B cell (primary cell): ENCODE measurements around the gene NOS2. TPM values are rescaled to one million over a fixed set of nuclear protein-coding genes. Genes with fewer than 3 reads are reported as not detected.
"Not testable (repeated sequence)": the region's sequence is repeated elsewhere in the genome, so short reads cannot be mapped to it uniquely, and the experiment has no call there.

Experiments used
- ATAC-seq: fragments of 200-7000 bp; cut with Tn5 transposase; one replicate; pipeline ENCODE4 v1.10.0; 2021; ENCODE audit warnings: low read depth, mild to moderate bottlenecking, moderate number of reproducible peaks, moderate library complexity
- CTCF ChIA-PET: fragments of 350-600 bp; sonication (Branson Sonifier 250); formaldehyde crosslinking; loops from one replicate; lab custom pipeline; 2021; ENCODE audit warnings: antibody characterized with exemption, inconsistent platforms; lab: Charles Lee
- POLR2A ChIA-PET: fragments of 350-600 bp; sonication (Branson Sonifier 250); formaldehyde crosslinking; loops from one replicate; lab custom pipeline; 2021; ENCODE audit warnings: antibody characterized with exemption; lab: Charles Lee
- DNase-seq: peaks from one replicate; pipeline ENCODE4 v3.0.0; 2013
- H2AFZ ChIP-seq: 2 replicates; pipeline ENCODE4 v1.6.1; 2012; ENCODE audit warnings: mild to moderate bottlenecking, low read depth, low read length; ENCODE audit not compliant: insufficient read depth, poor library complexity, severe bottlenecking
- H3K27ac ChIP-seq, 2 donors: 1 replicate in 1 of 2; 2 replicates in 1 of 2; pipeline ENCODE4 v1.5.1; 2012 to 2013; ENCODE audit warnings: low read length in 2 of 2, mild to moderate bottlenecking in 2 of 2, moderate library complexity in 1 of 2
- H3K27me3 ChIP-seq, 4 experiments: fragments of 200-600 bp in 1 of 4; sonication (generic) in 1 of 4; replicated peaks in 1 of 4; 1 replicate in 2 of 4; 2 replicates in 2 of 4; pipeline versions ENCODE4 v1.6.1 to v1.7.0; 2013 to 2016; ENCODE audit warnings: low read length in 3 of 4, mild to moderate bottlenecking in 2 of 4, mixed read lengths in 1 of 4, moderate library complexity in 1 of 4; ENCODE audit not compliant: insufficient read depth in 4 of 4, control insufficient read depth in 3 of 4; ENCODE audit errors: control extremely low read depth in 1 of 4
- H3K36me3 ChIP-seq, 2 experiments: replicated peaks in 1 of 2; 1 replicate in 1 of 2; 2 replicates in 1 of 2; pipeline versions ENCODE4 v1.6.1 to v1.7.1; 2013; ENCODE audit warnings: low read length in 1 of 2; ENCODE audit not compliant: insufficient read depth in 2 of 2, control insufficient read depth in 1 of 2; ENCODE audit errors: control extremely low read depth in 1 of 2, extremely low read depth in 1 of 2
- H3K4me1 ChIP-seq, 2 donors: fragments of 200-600 bp in 1 of 2; sonication (generic) in 1 of 2; 1 replicate in 1 of 2; 2 replicates in 1 of 2; pipeline versions ENCODE4 v1.5.1 to v1.6.1; 2013 to 2017; ENCODE audit warnings: low read length in 2 of 2; ENCODE audit not compliant: control insufficient read depth in 2 of 2, insufficient read depth in 2 of 2
- H3K4me2 ChIP-seq: replicated peaks from 2 replicates; pipeline ENCODE3; 2012; ENCODE audit warnings: mild to moderate bottlenecking, low read depth, low read length; ENCODE audit not compliant: poor library complexity, severe bottlenecking
- H3K4me3 ChIP-seq, 5 experiments: fragments of 200-600 bp in 1 of 5; sonication (generic) in 1 of 5; 1 replicate in 3 of 5; 2 replicates in 2 of 5; pipeline versions ENCODE4 v1.5.1 to v1.7.0; 2011 to 2016; ENCODE audit warnings: low read length in 4 of 5, mild to moderate bottlenecking in 4 of 5, low read depth in 2 of 5, control low read depth in 1 of 5, moderate library complexity in 1 of 5; ENCODE audit not compliant: insufficient read depth in 1 of 5; ENCODE audit errors: control extremely low read depth in 1 of 5, extremely low read depth in 1 of 5
- H3K79me2 ChIP-seq: fragments of 200-600 bp; sonication (generic); one replicate; pipeline ENCODE4 v1.6.0; 2016; ENCODE audit warnings: low read length; ENCODE audit not compliant: control insufficient read depth, insufficient read depth
- H3K9ac ChIP-seq: fragments of 200-600 bp; sonication (generic); 2 replicates; pipeline ENCODE4 v1.6.1; 2017; ENCODE audit warnings: mild to moderate bottlenecking, low read length, moderate library complexity
- H3K9me3 ChIP-seq, 3 donors: one replicate each; pipeline versions ENCODE4 v1.6.1 to v1.7.1; 2013; ENCODE audit warnings: low read length in 2 of 3; ENCODE audit not compliant: control insufficient read depth in 2 of 3, insufficient read depth in 1 of 3; ENCODE audit errors: control extremely low read depth in 1 of 3
- H4K20me1 ChIP-seq: 2 replicates; pipeline ENCODE4 v1.6.0; 2012; ENCODE audit warnings: mild to moderate bottlenecking, low read length; ENCODE audit not compliant: insufficient read depth, control insufficient read depth, poor library complexity, severe bottlenecking
- H3K27ac Mint-ChIP-seq: one replicate; pipeline ENCODE4 v1.8.0; 2021; ENCODE audit warnings: mixed read lengths
- H3K27me3 Mint-ChIP-seq: one replicate; pipeline ENCODE4 v1.8.0; 2021; ENCODE audit warnings: mixed read lengths
- H3K4me1 Mint-ChIP-seq: one replicate; pipeline ENCODE4 v1.8.0; 2021; ENCODE audit warnings: mixed read lengths
- H3K4me3 Mint-ChIP-seq: one replicate; pipeline ENCODE4 v1.8.0; 2021; ENCODE audit warnings: mixed read lengths
- H3K9me3 Mint-ChIP-seq: one replicate; pipeline ENCODE4 v1.8.0; 2022; ENCODE audit warnings: mixed read lengths; ENCODE audit not compliant: insufficient read depth
- EZH2 ChIP-seq: IDR thresholded peaks from 2 replicates; pipeline ENCODE4 v1.6.1; 2012; ENCODE audit warnings: borderline replicate concordance, low read depth, mild to moderate bottlenecking, moderate library complexity, low read length; ENCODE audit not compliant: insufficient read depth, poor library complexity, severe bottlenecking
- WGBS: methylation state at CpG from one replicate; pipeline ENCODE4 v1.1.5; 2013; ENCODE audit warnings: missing lambda C conversion rate; ENCODE audit not compliant: insufficient coverage; 5-methylcytosine and 5-hydroxymethylcytosine counted together
- intact Hi-C: fragments of 100-400 bp; cut with micrococcal nuclease; formaldehyde crosslinking; loops from one replicate; pipeline ENCODE4 v1.10.0; 2022
- polyA plus RNA-seq: library from polyadenylated mRNA; depleted of rRNA; stranded (reverse); fragments of >200 nt; gene quantifications from 2 replicates; pipeline ENCODE4 v1.2.3, GENCODE V29; 2012
- total RNA-seq, 2 donors: library from RNA; stranded (reverse); fragments of 120-200 nt in 1 of 2; gene quantifications; 1 replicate in 1 of 2; 2 replicates in 1 of 2; pipeline versions ENCODE4 v1.2.3 to v1.2.4, GENCODE V29; 2013 to 2022
- TF ChIP-seq, protein P1 (sequence below): fragments of 200-600 bp; IDR thresholded peaks from one replicate; pipeline ENCODE4 v1.8.0; 2022; ENCODE audit warnings: antibody characterized with exemption, mild to moderate bottlenecking

NOS2 gene
- total and polyA plus RNA-seq, 2 donors (not counting 1 experiment from before 2014, with no cell fraction given): 0.12 TPM

- Histone ChIP-seq H3K27me3 (peaks cover 0 to 3% (median 1%) of the 10 kb centered on the region in 4 experiments), H3K4me1 (no peaks in the 10 kb centered on the region), H3K9ac (no peak overlapping the region), H2AFZ (no peak overlapping the region), H3K4me3 (no peak overlapping the region), H3K9me3 (no peaks in the 10 kb centered on the region), H3K27ac (no peak overlapping the region), H3K79me2 (no peaks in the 10 kb centered on the region), H3K36me3 (no peaks in the 10 kb centered on the region), H4K20me1 (no peaks in the 10 kb centered on the region), H3K4me2 (no peak overlapping the region)
- Mint-ChIP-seq H3K9me3 (no peaks in the 10 kb centered on the region), H3K4me1 (peaks cover 3% of the 10 kb centered on the region), H3K4me3 (no peak overlapping the region), H3K27me3 (peaks cover 10% of the 10 kb centered on the region), H3K27ac (no peak overlapping the region)
- TF ChIP-seq EZH2: no peak
- TF ChIP-seq, protein P1, sequence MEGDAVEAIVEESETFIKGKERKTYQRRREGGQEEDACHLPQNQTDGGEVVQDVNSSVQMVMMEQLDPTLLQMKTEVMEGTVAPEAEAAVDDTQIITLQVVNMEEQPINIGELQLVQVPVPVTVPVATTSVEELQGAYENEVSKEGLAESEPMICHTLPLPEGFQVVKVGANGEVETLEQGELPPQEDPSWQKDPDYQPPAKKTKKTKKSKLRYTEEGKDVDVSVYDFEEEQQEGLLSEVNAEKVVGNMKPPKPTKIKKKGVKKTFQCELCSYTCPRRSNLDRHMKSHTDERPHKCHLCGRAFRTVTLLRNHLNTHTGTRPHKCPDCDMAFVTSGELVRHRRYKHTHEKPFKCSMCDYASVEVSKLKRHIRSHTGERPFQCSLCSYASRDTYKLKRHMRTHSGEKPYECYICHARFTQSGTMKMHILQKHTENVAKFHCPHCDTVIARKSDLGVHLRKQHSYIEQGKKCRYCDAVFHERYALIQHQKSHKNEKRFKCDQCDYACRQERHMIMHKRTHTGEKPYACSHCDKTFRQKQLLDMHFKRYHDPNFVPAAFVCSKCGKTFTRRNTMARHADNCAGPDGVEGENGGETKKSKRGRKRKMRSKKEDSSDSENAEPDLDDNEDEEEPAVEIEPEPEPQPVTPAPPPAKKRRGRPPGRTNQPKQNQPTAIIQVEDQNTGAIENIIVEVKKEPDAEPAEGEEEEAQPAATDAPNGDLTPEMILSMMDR: no peak
- no peak for ATAC-seq
- intact Hi-C loops: no loop called here
- ChIA-PET CTCF (interaction anchor here (1.5 to 8.7 kb wide), 3 partner anchors 8 to 120 kb away, joined by 3 to 181 read pairs (median 30); no protein-coding TSS in a partner anchor), POLR2A (no interaction called here)
- no peak for DNase-seq
- 82% methylated on average over 12 of the region's 12 CpGs for WGBS
Observed at GRCh38 chr17:27762527-27763305, 37.6 kb downstream of the NOS2 start.

GRCh38 chr17:27760931-27761330, 39.4 kb downstream of the NOS2 start:
- H3K36me3 ChIP-seq, intact Hi-C loops, H3K9me3 Mint-ChIP-seq, H3K9ac ChIP-seq, H3K4me2 ChIP-seq, DNase-seq, H2AFZ ChIP-seq, POLR2A ChIA-PET, H3K79me2 ChIP-seq, ATAC-seq, H3K27ac ChIP-seq, H3K27me3 ChIP-seq, H3K27ac Mint-ChIP-seq, H3K4me1 ChIP-seq, H4K20me1 ChIP-seq, H3K9me3 ChIP-seq, H3K4me1 Mint-ChIP-seq, H3K4me3 ChIP-seq, H3K4me3 Mint-ChIP-seq: not testable (repeated sequence)
- WGBS: 91% methylated on average over 7 of the region's 15 CpGs
- H3K27me3 Mint-ChIP-seq: peaks cover 15% of the 10 kb centered on the region
- CTCF ChIA-PET: interaction anchor here (0.6 to 8.7 kb wide), 9 partner anchors 8 to 491 kb away, joined by 3 to 181 read pairs (median 6); partner anchors contain the start of gene LYRM9
